Endometrial microvascular endothelial cells (primary cell): ENCODE measurements around the gene CYB5D1. TPM values are rescaled to one million over a fixed set of nuclear protein-coding genes. Genes with fewer than 3 reads are reported as not detected.

ENCODE experiments used
- in situ Hi-C: cut with HindIII; loops from 2 replicates; pipeline ENCODE4 v1.10.0; 2017; ENCODE audit warnings: low sequenced_read_pairs, low pct_unique_long_range_greater_than_20kb; ENCODE audit errors: inconsistent ontology term
- total RNA-seq: library from RNA; depleted of rRNA; stranded (reverse); fragments of >200 nt; gene quantifications from one replicate; pipeline ENCODE4 v1.2.3, GENCODE V29; 2015; ENCODE audit errors: inconsistent ontology term

Gene CYB5D1
- total RNA-seq, 1 donor from 2014 or later: 7.6 TPM

DNA sequence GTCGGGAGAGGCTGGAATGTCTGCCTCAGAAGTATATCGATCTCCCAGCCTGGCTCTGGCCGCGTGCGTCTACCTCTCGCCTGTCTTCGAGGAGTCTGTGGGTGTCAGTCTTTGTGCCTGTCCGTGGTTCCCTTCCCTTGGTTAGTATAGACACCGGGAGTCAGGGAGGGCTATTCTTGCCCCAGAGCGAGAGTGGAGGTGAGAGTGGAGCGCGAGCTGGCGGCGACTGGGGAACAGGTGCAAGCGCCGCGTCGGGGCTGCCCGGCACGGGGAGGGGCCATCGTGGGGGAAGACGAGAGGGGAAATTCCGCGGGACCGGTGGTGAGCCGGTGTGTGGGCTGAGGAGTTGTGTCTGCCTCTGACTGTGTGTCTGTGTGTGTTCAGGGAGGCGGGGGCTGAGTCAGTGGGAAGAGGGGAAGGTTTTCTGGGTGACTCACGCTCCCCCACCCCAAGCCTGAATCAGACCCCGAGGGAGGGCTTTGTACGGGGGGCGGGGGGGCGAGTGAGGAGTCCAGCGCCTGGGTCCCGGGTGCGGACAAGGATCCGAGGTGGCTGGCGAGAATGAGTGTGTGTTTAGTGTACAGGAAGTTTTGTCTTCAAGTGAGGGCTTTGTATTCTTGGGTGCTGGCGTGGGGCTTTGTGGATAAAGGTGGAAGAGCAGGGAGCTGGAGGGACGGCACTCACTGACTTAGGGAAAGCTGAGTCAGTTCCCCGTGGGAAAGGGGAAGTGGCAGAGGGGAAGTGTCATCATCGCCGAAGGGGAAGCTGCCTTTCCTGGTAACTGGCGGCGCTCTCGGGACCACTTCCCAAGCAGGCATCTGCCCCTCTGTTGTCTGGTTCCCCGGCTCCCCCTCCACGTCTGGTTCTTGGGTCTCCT is 15.2 kb upstream of the CYB5D1 start:
- in situ Hi-C loops: no loop called here

DNA sequence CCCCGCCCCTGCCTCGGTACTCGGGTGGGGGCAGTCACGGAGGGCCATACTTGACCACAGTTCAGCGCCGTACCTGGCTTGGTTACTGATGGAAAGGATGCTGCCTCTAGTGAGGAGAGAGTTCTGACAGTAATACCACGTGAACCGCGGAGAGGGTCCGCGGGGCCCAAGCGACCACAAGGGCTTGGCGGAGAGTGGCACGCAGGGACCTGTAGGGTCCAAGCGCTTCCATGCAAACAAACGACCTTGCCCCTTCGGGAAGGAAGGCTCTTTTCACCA is 14.6 kb upstream of the CYB5D1 start:
- in situ Hi-C loops: no loop called here

DNA sequence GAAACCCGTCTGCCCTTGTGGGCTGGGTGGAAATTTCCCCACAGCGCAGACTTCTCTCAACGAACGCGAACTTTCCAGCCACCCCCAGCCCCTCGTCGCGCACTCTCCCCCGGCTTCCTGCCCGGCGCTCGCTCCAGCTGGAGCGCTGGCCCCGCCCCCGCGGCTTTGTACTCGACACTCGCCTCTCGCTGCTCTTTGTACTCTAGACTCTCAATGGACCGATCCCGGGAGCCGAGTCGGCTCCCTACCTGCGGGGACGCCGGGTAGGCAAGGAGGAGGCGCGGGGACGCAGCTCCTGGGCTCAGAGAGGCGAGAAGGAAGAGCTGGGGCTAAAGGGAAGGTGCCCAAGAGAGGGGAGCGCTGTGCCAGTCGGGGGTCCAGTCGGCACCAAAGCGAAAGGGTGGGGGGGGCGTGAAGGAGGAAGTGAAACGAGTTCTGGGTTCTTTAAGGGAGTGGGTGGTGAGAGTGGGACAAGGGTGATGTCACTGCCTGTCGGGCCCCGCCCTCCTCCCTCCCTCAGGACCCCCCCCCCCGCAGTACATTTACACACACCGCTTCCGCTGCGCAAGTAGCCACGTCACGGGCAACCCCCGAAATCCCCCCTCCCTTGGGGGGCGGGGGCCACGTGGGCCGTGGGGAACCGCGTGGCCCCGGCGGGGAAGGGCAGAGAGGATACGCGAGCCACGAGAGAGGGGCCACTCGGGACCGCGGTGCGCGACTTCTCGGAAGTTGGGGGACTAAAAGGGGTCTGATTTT is 14.1 kb upstream of the CYB5D1 start:
- in situ Hi-C loops: no loop called here

DNA sequence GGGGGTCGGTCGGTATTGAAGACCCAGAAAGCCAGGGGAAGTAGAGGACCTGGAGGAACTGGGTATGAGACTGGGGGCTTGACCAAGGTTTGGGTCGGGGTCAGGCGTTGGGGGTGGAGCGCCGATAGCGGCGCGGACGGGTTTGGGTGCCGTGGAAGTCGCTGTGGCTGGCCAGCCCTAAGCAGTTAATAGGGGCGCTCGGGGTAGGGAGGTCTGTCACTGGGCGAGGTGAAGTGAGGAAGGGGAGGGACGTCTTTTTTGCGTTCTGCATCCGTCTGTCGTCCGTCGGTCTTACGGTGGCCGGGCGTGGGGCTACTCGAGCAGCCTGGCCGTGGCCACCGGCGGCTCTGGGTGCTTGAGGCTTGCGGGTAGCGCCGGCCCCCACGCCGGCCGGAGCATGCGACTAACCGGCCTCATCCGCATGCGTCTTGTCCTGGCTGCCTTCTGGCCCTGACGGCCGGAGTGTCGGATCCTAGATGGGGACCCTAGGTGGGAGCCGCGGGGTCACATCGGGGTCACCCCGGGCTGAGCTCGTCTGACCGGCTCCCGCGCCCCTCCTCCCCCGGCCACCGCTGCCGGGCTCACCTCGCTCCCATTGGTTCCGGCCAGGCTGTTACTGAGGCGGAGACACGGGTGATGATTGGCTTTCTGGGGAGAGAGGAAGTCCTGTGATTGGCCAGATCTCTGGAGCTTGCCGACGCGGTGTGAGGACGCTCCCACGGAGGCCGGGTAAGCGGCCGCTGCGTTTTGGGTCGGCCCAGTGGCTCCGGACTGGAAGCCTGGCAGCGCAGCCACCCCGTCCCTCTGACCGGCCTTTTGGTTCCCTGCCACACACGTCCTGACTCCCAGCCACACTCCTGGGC is 13.3 kb upstream of the CYB5D1 start:
- in situ Hi-C loops: no loop called here

DNA sequence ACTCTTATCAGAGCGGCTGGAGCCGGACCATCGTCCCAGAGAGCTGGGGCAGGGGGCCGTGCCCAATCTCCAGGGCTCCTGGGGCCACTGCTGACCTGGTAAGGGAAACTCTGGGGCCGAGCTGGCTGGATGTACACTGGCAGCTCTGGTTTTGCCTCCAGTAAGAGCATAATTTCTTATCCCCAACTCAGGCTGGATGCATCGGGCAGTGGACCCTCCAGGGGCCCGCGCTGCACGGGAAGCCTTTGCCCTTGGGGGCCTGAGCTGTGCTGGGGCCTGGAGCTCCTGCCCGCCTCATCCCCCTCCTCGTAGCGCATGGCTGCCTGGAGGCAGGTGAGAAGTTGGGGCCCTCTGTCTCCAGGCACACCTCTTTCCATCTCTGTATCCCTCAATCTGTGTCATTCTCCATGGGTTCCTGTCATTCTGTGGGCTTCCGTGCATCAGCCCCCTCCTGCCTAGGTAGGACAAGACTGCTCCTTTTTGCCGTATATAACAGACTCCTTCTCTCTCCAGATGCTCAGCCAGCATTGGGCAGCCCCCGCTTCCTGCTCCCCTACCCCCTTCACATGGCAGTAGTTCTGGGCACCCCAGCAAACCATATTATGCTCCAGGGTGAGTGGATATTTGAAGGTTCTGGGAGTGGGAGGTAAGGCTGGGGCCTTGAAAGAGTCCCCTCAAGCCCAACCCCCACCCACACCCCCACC is 12.3 kb upstream of the CYB5D1 start:
- in situ Hi-C loops: no loop called here

DNA sequence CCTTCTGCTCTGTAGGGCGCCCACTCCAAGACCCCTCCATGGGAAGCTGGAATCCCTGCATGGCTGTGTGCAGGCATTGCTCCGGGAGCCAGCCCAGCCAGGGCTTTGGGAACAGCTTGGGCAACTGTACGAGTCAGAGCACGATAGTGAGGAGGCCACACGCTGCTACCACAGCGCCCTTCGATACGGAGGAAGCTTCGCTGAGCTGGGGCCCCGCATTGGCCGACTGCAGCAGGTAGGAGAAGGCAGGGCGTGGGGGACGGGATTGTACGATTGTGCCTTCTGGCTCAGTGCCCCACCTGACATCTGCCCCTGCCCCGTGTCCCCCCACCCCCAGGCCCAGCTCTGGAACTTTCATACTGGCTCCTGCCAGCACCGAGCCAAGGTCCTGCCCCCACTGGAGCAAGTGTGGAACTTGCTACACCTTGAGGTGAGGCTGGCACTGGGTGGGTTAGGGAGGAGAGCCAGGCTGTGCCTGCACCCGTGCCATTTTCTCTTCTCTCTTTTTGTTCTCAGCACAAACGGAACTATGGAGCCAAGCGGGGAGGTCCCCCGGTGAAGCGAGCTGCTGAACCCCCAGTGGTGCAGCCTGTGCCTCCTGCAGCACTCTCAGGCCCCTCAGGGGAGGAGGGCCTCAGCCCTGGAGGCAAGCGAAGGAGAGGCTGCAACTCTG is 11.6 kb upstream of the CYB5D1 start:
- in situ Hi-C loops: no loop called here

DNA sequence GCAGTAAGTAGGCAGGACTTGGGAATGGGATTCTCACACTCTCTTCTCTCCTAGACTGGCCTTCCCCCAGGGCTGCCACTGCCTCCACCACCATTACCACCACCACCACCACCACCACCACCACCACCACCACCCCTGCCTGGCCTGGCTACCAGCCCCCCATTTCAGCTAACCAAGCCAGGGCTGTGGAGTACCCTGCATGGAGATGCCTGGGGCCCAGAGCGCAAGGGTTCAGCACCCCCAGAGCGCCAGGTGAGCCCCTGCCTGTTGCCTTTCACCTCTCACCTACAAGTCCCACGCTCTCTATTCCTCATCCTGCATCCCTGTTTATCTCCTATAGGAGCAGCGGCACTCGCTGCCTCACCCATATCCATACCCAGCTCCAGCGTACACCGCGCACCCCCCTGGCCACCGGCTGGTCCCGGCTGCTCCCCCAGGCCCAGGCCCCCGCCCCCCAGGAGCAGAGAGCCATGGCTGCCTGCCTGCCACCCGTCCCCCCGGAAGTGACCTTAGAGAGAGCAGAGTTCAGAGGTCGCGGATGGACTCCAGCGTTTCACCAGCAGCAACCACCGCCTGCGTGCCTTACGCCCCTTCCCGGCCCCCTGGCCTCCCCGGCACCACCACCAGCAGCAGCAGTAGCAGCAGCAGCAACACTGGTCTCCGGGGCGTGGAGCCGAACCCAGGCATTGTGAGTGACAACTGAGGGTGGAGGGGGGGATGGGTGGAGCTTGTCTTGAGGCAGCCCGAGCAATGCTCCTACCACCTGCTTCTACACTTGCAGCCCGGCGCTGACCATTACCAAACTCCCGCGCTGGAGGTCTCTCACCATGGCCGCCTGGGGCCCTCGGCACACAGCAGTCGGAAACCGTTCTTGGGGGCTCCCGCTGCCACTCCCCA is 10.8 kb upstream of the CYB5D1 start:
- in situ Hi-C loops: no loop called here

DNA sequence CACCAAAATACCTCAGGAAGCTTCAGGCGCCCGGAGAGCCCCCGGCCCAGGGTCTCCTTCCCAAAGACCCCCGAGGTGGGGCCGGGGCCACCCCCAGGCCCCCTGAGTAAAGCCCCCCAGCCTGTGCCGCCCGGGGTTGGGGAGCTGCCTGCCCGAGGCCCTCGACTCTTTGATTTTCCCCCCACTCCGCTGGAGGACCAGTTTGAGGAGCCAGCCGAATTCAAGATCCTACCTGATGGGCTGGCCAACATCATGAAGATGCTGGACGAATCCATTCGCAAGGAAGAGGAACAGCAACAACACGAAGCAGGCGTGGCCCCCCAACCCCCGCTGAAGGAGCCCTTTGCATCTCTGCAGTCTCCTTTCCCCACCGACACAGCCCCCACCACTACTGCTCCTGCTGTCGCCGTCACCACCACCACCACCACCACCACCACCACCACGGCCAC is 9.6 kb upstream of the CYB5D1 start:
- in situ Hi-C loops: no loop called here

DNA sequence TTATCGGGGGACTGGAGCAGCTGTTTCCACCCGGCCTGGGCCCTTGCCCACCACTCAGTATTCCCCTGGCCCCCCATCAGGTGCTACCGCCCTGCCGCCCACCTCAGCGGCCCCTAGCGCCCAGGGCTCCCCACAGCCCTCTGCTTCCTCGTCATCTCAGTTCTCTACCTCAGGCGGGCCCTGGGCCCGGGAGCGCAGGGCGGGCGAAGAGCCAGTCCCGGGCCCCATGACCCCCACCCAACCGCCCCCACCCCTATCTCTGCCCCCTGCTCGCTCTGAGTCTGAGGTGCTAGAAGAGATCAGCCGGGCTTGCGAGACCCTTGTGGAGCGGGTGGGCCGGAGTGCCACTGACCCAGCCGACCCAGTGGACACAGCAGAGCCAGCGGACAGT is 9.1 kb upstream of the CYB5D1 start:
- in situ Hi-C loops: no loop called here

DNA sequence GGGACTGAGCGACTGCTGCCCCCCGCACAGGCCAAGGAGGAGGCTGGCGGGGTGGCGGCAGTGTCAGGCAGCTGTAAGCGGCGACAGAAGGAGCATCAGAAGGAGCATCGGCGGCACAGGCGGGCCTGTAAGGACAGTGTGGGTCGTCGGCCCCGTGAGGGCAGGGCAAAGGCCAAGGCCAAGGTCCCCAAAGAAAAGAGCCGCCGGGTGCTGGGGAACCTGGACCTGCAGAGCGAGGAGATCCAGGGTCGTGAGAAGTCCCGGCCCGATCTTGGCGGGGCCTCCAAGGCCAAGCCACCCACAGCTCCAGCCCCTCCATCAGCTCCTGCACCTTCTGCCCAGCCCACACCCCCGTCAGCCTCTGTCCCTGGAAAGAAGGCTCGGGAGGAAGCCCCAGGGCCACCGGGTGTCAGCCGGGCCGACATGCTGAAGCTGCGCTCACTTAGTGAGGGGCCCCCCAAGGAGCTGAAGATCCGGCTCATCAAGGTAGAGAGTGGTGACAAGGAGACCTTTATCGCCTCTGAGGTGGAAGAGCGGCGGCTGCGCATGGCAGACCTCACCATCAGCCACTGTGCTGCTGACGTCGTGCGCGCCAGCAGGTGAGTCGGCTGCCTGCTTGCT is 8.6 kb upstream of the CYB5D1 start:
- in situ Hi-C loops: no loop called here

DNA sequence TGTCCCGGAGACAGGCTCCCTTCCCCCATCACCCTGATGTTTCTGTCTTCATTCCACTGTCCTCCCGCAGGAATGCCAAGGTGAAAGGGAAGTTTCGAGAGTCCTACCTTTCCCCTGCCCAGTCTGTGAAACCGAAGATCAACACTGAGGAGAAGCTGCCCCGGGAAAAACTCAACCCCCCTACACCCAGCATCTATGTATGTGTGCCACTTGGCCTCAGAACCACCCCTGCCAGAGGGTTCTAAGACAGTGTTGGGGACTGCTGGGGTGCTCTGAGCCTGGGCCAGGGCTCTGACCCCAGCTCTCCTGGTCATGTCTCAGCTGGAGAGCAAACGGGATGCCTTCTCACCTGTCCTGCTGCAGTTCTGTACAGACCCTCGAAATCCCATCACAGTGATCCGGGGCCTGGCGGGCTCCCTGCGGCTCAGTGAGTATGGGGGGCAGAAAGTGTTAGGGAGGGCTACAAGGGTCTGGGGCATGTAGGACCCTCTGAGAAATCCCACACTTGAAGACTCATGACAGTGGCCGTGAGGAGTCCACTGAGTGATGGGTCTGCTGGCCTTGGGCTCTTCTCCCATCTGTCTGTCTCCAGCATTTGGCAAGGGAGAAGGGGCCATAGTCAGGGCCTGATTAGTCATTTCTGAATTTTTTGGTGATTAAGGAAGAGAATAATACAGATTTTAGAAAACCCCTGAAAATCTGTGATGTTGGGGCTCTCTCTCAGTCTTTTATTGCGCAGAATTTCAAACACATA is 7.9 kb upstream of the CYB5D1 start:
- in situ Hi-C loops: no loop called here

DNA sequence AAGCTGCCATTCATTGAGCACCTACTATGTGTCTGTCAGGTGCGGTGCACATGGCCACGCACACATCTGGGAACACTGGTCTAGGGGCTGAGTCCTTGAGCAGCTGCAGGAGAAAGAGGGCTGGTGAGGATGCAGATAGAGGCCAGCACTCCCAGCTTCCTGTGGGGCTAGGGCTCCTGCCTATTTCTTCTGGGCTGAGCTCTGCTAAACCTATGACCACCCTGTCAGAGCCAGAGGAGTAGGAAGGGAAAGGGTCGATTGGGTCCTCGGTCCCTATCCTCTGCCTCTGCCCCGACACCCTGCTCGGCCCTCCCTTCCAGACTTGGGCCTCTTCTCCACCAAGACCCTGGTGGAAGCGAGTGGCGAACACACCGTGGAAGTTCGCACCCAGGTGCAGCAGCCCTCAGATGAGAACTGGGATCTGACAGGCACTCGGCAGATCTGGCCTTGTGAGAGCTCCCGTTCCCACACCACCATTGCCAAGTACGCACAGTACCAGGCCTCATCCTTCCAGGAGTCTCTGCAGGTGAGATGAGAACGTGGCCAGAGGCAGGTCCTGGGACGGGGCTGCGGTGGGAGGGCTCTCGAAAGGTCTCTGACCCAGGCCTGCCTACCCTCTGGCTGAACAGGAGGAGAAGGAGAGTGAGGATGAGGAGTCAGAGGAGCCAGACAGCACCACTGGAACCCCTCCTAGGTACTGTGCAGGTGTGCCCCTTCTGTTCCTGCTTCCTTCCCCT is 6.9 kb upstream of the CYB5D1 start:
- in situ Hi-C loops: no loop called here

DNA sequence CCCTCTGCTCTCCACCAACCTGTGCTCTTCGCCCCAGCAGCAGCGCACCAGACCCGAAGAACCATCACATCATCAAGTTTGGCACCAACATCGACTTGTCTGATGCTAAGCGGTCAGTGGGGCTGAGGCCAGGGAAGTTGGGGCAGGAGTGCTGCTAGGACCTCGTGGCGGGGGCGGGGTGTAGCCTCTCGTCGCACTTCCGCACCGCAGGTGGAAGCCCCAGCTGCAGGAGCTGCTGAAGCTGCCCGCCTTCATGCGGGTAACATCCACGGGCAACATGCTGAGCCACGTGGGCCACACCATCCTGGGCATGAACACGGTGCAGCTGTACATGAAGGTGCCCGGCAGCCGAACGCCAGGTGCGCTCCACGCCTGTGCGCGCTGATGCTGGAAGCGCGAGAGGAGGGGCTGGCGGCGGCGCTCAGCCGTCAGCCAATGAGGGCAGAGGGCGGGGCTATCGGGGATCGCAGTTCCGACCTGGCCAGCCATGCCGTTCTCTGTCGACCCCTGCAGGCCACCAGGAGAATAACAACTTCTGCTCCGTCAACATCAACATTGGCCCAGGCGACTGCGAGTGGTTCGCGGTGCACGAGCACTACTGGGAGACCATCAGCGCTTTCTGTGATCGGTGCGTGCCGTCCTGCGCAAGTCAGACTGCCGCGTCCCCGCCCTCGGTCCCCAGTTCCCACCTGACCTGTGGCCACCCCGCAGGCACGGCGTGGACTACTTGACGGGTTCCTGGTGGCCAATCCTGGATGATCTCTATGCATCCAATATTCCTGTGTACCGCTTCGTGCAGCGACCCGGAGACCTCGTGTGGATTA is 6.2 kb upstream of the CYB5D1 start:
- in situ Hi-C loops: no loop called here

DNA sequence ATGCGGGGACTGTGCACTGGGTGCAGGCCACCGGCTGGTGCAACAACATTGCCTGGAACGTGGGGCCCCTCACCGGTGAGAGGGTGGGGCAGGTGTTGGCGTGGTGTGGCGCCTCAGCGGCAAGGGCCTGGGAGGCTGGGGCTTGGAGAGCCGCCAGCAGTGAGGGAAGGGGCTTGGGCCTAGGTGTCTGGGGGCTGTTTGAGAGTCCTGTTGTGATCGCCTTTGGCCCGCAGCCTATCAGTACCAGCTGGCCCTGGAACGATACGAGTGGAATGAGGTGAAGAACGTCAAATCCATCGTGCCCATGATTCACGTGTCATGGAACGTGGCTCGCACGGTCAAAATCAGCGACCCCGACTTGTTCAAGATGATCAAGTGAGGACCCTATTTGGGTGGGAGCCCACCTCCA is 5.5 kb upstream of the CYB5D1 start:
- in situ Hi-C loops: no loop called here
